Measurements from ENCODE around the gene GSE1. TPM values are rescaled to one million over a fixed set of nuclear protein-coding genes. Genes with fewer than 3 reads are reported as not detected.

GSE1 gene
- total RNA-seq (2021; ENCODE audit: unreplicated experiment) (90.2 TPM), Bru-seq, nascent RNA (percentile 79 among the genes with signal in this experiment), BruChase-seq, experiment 1, labeled RNA remaining after a 6-hour chase (percentile 87 among the genes with signal in this experiment), BruChase-seq, experiment 2, labeled RNA remaining after a 2-hour chase (percentile 85 among the genes with signal in this experiment)
- polyA plus RNA-seq (2012): 37.9 and 44.0 TPM in 2 replicates
- long read RNA-seq, full-length matches to known transcripts: 1 of 167 reads
- long read RNA-seq, partial matches to known transcripts: 110 of 167 reads
- long read RNA-seq, other reads (novel, unspliced or antisense): 56 of 167 reads

- Histone ChIP-seq H3K4me1 (ENCODE audit: control insufficient read depth in 1 of 2, insufficient read depth in 2 of 2, low read length in 2 of 2) (peaks cover 28 to 67% of the 10 kb centered on the region in 2 experiments), H3K79me2 (ENCODE audit: insufficient read depth, low read length) (peaks cover 34% of the 10 kb centered on the region), H3K9me3 (ENCODE audit: control insufficient read depth in 1 of 2, insufficient read depth in 1 of 2, low read depth in 1 of 2, low read length in 2 of 2) (no peaks in the 10 kb centered on the region), H4K20me1 (ENCODE audit: insufficient read depth) (peaks cover 16% of the 10 kb centered on the region; the same call in 1 of the 2 replicates), H2AFZ (ENCODE audit: low read depth, low read length, poor library complexity, severe bottlenecking) (no peak within 1 kb of the TSS), H3K27ac (ENCODE audit: low read depth, low read length) (peak within 1 kb of the TSS; percentile 98), H3K9me2 (ENCODE audit: insufficient read depth) (no peaks in the 10 kb centered on the region), H3K27me3 (ENCODE audit: insufficient read depth, low read length) (no peaks in the 10 kb centered on the region), H3K4me2 (ENCODE audit: low read length) (peak within 1 kb of the TSS; percentile 89), H3K4me3 (replicated peaks in 1 of 2; ENCODE audit: low read depth in 1 of 2, low read length in 2 of 2) (peak within 1 kb of the TSS; percentile 85 to 91), H3K36me3 (ENCODE audit: control insufficient read depth in 1 of 2, insufficient read depth in 2 of 2, low read length in 2 of 2) (no peaks in the 10 kb centered on the region), H3K9ac (ENCODE audit: low read length) (peak within 1 kb of the TSS; percentile 84)
- ChIA-PET RAD21 (ENCODE audit: low non-redundant PET in 1 of 2, low total read pairs in 2 of 2, uncharacterized antibody in 2 of 2, unreplicated experiment in 2 of 2) (interaction anchor here in 1 of 2 experiments (0.7 kb wide), 2 partner anchors 193 to 220 kb away, joined by 4 to 10 read pairs; no protein-coding TSS in a partner anchor), POLR2A (interaction anchor here (0.8 to 2.0 kb wide), 5 partner anchors 9 to 263 kb away, joined by 3 to 11 read pairs (median 3); no protein-coding TSS in a partner anchor), CTCF (interaction anchor here (1.0 to 4.9 kb wide), 7 partner anchors 9 to 498 kb away, joined by 3 to 30 read pairs (median 7); no protein-coding TSS in a partner anchor)
- intact Hi-C loops (cut with micrococcal nuclease): loop anchor here (1.0 to 10.0 kb wide), 2 partner anchors 118 to 133 kb away; no protein-coding TSS in a partner anchor
- DNase-seq (ENCODE audit: low read depth, low spot score): peak; percentile 96
- TSS peak; percentile 68 for BruUV-seq (replicated peaks)
- peak; percentile 53 for ATAC-seq
- TF ChIP-seq POLR2AphosphoS5 (IDR thresholded peaks at IDR 0.05; ENCODE audit: low read depth, low read length) (peak; percentile 86), ELF1 (IDR thresholded peaks at IDR 0.05; ENCODE audit: borderline replicate concordance, low read depth) (no peak), ZNF274 (IDR thresholded peaks at IDR 0.05; ENCODE audit: low read depth, low read length) (no peak), CTCF (IDR thresholded peaks at IDR 0.05 in 2 of 3, conservative IDR thresholded peaks at IDR 0.05 in 1 of 3; ENCODE audit: borderline replicate concordance in 1 of 3, insufficient read depth in 1 of 3, low read depth in 2 of 3, low read length in 2 of 3) (no peak), MAX (IDR thresholded peaks at IDR 0.05) (no peak), EGR1 (IDR thresholded peaks at IDR 0.05; ENCODE audit: low read depth) (no peak), SIN3A (IDR thresholded peaks at IDR 0.05; ENCODE audit: low read depth) (no peak), FOSL1 (IDR thresholded peaks at IDR 0.05; ENCODE audit: low read depth) (no peak), CEBPB (IDR thresholded peaks at IDR 0.05; ENCODE audit: low read depth) (no peak), SRF (IDR thresholded peaks at IDR 0.05; ENCODE audit: low read depth) (no peak), ZBTB33 (IDR thresholded peaks at IDR 0.05; ENCODE audit: extremely low read depth, insufficient replicate concordance, low read length) (peak; percentile 52), EZH2phosphoT487 (IDR thresholded peaks at IDR 0.05; ENCODE audit: borderline replicate concordance) (no peak), TCF7L2 (IDR thresholded peaks at IDR 0.05; ENCODE audit: borderline replicate concordance, extremely low read depth, insufficient read depth, insufficient read length) (peak; percentile 74), SP1 (IDR thresholded peaks at IDR 0.05; ENCODE audit: low read depth) (no peak), ZFX (IDR thresholded peaks at IDR 0.05) (peak; percentile 71; the same call in 1 of the 2 replicates), POLR2A (IDR thresholded peaks at IDR 0.05; ENCODE audit: borderline replicate concordance, extremely low read depth, insufficient read depth, insufficient read length) (peak; percentile 58), JUND (IDR thresholded peaks at IDR 0.05) (no peak), ATF3 (IDR thresholded peaks at IDR 0.05) (no peak), CBX3 (IDR thresholded peaks at IDR 0.05; ENCODE audit: low read depth) (no peak), RAD21 (IDR thresholded peaks at IDR 0.05; ENCODE audit: low read depth) (no peak), EZH2 (IDR thresholded peaks at IDR 0.05) (no peak)
Measured at GRCh38 chr16:85612801-85613603, at the start of gene GSE1. TSS of gene GSE1 (plus strand) at chr16:85613322. CDS start at chr16:85613392, 70 bp downstream.
